ENCODE results near the gene CDH4.

Gene CDH4

GRCh38 chr20:61872371-61872900, 620.4 kb downstream of the CDH4 start:
- H3K4me3 ChIP-seq (ENCODE audit: low read length): no peak overlapping the region
- no peak for TF ChIP-seq CTCF (conservative IDR thresholded peaks at IDR 0.05; ENCODE audit: low read depth, low read length)
- DNase-seq (ENCODE audit: low read depth): no peak

GRCh38 chr20:61873651-61874420, 621.8 kb downstream of the CDH4 start:
- no peak for DNase-seq (ENCODE audit: low read depth)
- TF ChIP-seq CTCF (conservative IDR thresholded peaks at IDR 0.05; ENCODE audit: low read depth, low read length): no peak
- no peak overlapping the region for H3K4me3 ChIP-seq (ENCODE audit: low read length)

- no peak for DNase-seq (ENCODE audit: low read depth)
- peak; percentile 42 for TF ChIP-seq CTCF (conservative IDR thresholded peaks at IDR 0.05; ENCODE audit: low read depth, low read length)
- no peak overlapping the region for H3K4me3 ChIP-seq (ENCODE audit: low read length)
Observed at GRCh38 chr20:61874421-61875068, 622.5 kb downstream of the CDH4 start.

GRCh38 chr20:61875221-61875885, 623.3 kb downstream of the CDH4 start:
- TF ChIP-seq CTCF (conservative IDR thresholded peaks at IDR 0.05; ENCODE audit: low read depth, low read length): no peak
- DNase-seq (ENCODE audit: low read depth): no peak
- H3K4me3 ChIP-seq (ENCODE audit: low read length): no peak overlapping the region

GRCh38 chr20:61875996-61876395, 623.9 kb downstream of the CDH4 start:
- H3K4me3 ChIP-seq (ENCODE audit: low read length): no peak overlapping the region
- no peak for DNase-seq (ENCODE audit: low read depth)
- no peak for TF ChIP-seq CTCF (conservative IDR thresholded peaks at IDR 0.05; ENCODE audit: low read depth, low read length)

- H3K4me3 ChIP-seq (ENCODE audit: low read length): no peak overlapping the region
- no peak for DNase-seq (ENCODE audit: low read depth)
- no peak for TF ChIP-seq CTCF (conservative IDR thresholded peaks at IDR 0.05; ENCODE audit: low read depth, low read length)
Observed at GRCh38 chr20:61876952-61877728, 625.1 kb downstream of the CDH4 start.
